ENCODE measurements around the gene RAB38. TPM values are rescaled to one million over a fixed set of nuclear protein-coding genes. Genes with fewer than 3 reads are reported as not detected.
A peak's percentile ranks its signal among the peaks of the same experiment; 100 is the strongest.

Gene RAB38
- polyA plus RNA-seq (2012; ENCODE audit: missing spikeins), result 2.2 TPM

DNA sequence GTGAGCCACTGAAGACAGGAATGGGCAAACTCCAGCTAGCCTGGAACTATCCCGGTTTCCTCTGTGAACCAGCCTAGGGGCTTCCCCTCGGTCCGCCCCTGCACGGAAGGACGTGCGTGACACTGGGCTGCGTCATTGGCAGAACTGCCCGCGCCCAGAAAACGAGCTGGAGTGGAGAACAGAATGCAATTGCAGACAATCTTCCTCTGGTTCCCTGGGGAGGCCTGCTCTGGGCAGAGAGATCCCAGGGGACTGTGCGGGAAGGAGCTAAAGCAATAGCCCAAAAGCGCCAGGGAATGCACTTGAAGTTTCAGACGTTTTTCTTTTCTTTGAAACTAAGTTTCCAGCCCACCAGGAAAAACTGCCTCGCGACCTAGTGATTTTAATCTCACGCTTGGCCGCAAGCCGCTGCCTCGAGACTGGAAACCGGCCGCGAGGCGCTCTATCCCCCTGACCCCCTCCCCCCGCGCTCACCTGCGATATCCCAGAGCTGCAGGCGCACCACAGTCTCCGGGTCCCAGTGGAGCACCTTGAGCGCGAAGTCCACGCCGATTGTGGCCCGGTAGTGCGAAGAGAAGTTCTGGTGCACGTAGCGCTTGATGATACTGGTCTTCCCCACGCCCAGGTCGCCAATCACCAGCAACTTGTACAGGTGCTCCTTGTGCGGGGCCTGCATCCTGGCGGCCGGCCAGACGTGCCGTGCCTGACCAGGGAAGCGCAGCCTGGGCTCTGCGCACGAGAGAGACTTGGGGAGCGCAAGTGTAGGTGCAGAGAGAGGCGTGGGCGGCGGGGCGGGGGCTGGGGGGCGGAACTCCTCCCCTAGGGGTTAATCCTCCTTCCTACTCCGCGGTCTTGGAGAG is at the start of gene RAB38:
TSS of gene RAB38 (minus strand) at position 735 of the 860 bp plus-strand sequence. CDS start at position 676, 59 bp downstream.
- FAIRE-seq (peak; percentile 27), DNase-seq (ENCODE audit: insufficient read length) (no peak)
- TF ChIP-seq POLR2AphosphoS5 (IDR thresholded peaks at IDR 0.05; ENCODE audit: low read depth, low read length) (no peak), TAF1 (IDR thresholded peaks at IDR 0.05; ENCODE audit: borderline replicate concordance, low read depth, low read length) (no peak), POLR2A (IDR thresholded peaks at IDR 0.05; ENCODE audit: low read depth, low read length) (no peak)

DNA sequence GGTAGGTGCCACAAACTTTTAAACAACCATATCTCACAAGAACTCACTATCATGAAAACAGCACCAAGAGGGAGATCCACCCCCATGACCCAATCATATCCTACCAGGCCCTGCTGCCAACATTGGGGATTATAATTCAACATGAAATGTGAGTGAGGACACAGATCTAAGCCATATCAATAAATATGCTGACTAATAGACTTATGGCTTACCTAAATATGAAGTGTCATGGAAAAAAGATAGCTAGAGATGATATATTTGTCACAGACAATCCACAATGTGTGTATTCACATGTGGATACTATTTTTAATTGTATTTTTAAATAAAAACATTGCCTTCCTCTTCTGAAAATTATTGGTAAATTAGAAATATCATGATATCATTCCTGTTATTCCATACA is 38.2 kb upstream of the RAB38 start:
- no peak for FAIRE-seq

DNA sequence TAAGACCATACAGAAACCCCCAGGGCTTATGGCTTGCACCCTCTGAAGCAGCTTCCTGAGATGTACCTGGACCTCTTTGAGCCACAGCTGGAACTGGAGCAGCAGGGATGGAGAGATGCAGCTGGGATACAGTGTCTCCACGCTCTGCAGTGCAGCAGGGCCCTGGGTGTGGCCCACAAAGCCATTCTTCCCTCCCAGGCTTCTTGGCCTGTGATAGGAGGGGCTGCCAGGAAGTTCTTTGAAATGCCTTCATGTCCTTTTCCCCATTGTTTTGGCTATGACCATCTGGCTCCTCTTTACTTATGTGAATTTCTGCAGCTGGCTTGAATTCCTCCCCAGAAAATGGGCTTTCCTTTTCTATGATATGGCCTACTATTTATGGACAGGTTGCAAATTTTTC is 37.1 kb upstream of the RAB38 start:
- DNase-seq (ENCODE audit: insufficient read length) (no peak), FAIRE-seq (no peak)
- TF ChIP-seq TAF1 (IDR thresholded peaks at IDR 0.05; ENCODE audit: borderline replicate concordance, low read depth, low read length) (no peak), POLR2AphosphoS5 (IDR thresholded peaks at IDR 0.05; ENCODE audit: low read depth, low read length) (no peak), POLR2A (IDR thresholded peaks at IDR 0.05; ENCODE audit: low read depth, low read length) (no peak)

More for the DNA sequence above, 38.2 kb upstream of the RAB38 start:
- TF ChIP-seq POLR2A (IDR thresholded peaks at IDR 0.05; ENCODE audit: low read depth, low read length), result no peak
- no peak for DNase-seq (ENCODE audit: insufficient read length)

DNA sequence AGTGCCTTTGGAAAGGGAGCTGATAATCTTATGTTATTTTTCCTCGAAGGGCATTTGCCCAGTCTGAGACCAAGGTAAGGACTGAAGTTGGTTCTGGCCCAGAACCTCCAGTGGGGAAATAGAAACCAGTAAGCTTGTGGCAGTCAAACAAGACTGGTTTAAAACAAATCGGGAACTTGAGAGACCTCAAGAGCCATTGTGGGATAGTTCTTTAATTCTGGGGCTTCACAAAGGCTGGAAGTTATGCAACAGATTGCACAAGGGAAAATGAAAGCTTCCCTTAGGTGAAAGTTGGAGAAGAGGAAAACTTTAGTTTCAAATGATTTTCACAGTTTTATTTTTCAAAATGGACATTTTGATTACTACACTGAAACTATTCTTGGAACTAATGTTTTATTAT is 33.5 kb upstream of the RAB38 start:
- no peak for DNase-seq (ENCODE audit: insufficient read length)
- FAIRE-seq, result no peak
- TF ChIP-seq POLR2AphosphoS5 (IDR thresholded peaks at IDR 0.05; ENCODE audit: low read depth, low read length) (no peak), TAF1 (IDR thresholded peaks at IDR 0.05; ENCODE audit: borderline replicate concordance, low read depth, low read length) (no peak), POLR2A (IDR thresholded peaks at IDR 0.05; ENCODE audit: low read depth, low read length) (no peak)

DNA sequence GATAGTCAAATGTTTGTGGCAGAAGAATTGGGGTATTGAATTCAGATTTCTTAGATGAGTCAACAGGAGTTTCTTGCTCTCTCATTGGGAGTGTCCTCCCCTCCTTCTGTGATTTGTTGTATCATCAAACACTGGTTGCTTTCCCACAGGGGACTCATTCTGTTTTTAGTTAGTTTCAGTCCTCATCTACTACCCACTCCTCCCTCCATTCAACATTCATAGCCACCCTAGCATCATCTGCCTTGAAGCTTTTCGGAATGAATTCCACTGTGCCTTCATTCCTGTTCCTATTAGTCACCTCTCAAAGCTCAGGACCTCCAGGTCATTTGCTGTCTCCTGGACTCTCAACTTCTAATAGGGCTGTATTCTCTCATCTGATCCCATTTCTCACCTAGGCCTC is 31.5 kb upstream of the RAB38 start:
- FAIRE-seq, result peak; percentile 87
- TF ChIP-seq TAF1 (IDR thresholded peaks at IDR 0.05; ENCODE audit: borderline replicate concordance, low read depth, low read length), result no peak
- TF ChIP-seq POLR2AphosphoS5 (IDR thresholded peaks at IDR 0.05; ENCODE audit: low read depth, low read length), result no peak
- no peak for TF ChIP-seq POLR2A (IDR thresholded peaks at IDR 0.05; ENCODE audit: low read depth, low read length)

DNA sequence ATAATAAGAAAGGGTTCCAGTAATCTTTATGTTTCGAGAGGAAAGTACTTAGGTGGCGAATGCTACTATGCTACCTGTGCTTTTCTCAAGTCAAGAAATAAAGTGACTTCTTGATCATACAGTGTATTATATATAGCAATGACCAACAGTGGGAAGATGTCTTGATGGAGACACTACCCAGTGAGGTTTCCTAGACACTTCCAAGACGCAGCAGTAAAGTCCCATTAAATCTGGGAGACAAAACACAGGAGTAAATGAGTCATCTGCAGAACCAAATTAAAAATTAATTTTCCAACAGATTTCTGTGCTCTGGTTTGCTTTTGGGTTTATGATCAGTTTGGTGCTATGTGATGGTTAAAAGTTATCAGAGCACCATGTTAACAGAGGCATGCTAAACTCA is 29.1 kb upstream of the RAB38 start:
- TF ChIP-seq POLR2A (IDR thresholded peaks at IDR 0.05; ENCODE audit: low read depth, low read length) (no peak), TAF1 (IDR thresholded peaks at IDR 0.05; ENCODE audit: borderline replicate concordance, low read depth, low read length) (no peak), POLR2AphosphoS5 (IDR thresholded peaks at IDR 0.05; ENCODE audit: low read depth, low read length) (no peak)
- FAIRE-seq, result peak; percentile 42

More for the DNA sequence above, 31.5 kb upstream of the RAB38 start:
- DNase-seq (ENCODE audit: insufficient read length), result no peak

DNA sequence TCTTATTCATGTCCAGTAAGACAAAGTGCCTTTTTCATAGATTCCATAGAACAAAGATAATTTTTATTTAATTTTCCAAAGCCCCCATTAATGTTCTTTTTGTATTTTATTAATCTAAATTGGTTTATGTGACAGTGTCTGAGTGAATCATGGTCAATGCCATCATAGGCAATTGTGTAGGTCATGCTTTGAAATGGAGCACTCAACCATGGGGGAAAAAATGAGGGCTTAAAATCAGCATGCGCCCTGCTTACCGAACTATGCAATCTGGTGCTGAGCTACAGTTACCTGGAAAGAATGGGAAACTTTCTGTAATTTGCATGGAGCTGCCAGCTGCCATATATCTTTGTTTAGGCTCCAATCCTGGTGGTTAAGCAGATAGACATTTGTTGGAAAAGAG is 28.4 kb upstream of the RAB38 start:
- no peak for FAIRE-seq
- no peak for DNase-seq (ENCODE audit: insufficient read length)
- TF ChIP-seq POLR2A (IDR thresholded peaks at IDR 0.05; ENCODE audit: low read depth, low read length) (no peak), POLR2AphosphoS5 (IDR thresholded peaks at IDR 0.05; ENCODE audit: low read depth, low read length) (no peak), TAF1 (IDR thresholded peaks at IDR 0.05; ENCODE audit: borderline replicate concordance, low read depth, low read length) (no peak)

More for the DNA sequence above, 29.1 kb upstream of the RAB38 start:
- no peak for DNase-seq (ENCODE audit: insufficient read length)

DNA sequence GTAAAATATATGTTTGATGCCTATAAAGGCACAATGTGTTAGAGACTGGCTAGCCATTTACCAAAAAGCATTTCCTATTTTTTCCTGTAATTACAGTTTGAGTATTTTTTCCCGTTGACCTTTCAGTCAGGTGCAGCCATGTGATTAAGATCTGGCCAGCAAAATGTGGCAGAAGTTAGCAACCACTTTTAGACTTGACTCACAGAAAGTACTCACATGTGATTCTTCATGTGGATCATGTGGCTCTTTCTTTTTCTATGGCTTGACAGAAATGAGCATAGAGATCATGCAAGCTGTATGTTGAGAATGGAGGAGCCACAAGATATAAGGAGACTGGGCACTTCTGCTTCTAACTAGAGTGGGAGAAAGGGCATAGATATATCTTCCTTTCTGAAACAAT is 27.3 kb upstream of the RAB38 start:
- no peak for TF ChIP-seq POLR2A (IDR thresholded peaks at IDR 0.05; ENCODE audit: low read depth, low read length)
- no peak for TF ChIP-seq TAF1 (IDR thresholded peaks at IDR 0.05; ENCODE audit: borderline replicate concordance, low read depth, low read length)
- no peak for TF ChIP-seq POLR2AphosphoS5 (IDR thresholded peaks at IDR 0.05; ENCODE audit: low read depth, low read length)
- DNase-seq (ENCODE audit: insufficient read length) (no peak), FAIRE-seq (peak; percentile 69)

DNA sequence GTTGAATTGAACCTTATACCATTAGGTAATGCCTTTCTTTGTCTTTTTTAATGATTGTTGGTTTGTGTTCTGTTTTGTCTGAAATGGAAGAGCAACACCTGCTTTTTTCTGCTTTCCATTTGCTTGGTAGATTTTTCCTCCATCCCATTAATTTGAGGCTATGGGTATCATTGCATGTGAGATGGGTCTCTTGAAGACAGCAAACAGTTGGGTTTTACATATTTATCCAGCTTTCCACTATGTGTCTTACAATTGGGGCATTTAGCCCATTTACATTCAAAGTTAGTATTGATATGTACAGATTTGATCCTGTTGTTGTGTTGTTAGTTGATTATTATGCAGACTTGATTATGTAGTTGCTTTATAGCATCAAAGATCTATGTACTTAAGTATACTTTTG is 21.1 kb upstream of the RAB38 start:
- TF ChIP-seq POLR2AphosphoS5 (IDR thresholded peaks at IDR 0.05; ENCODE audit: low read depth, low read length), result no peak
- TF ChIP-seq POLR2A (IDR thresholded peaks at IDR 0.05; ENCODE audit: low read depth, low read length), result no peak
- no peak for TF ChIP-seq TAF1 (IDR thresholded peaks at IDR 0.05; ENCODE audit: borderline replicate concordance, low read depth, low read length)
- FAIRE-seq (no peak), DNase-seq (ENCODE audit: insufficient read length) (no peak)

DNA sequence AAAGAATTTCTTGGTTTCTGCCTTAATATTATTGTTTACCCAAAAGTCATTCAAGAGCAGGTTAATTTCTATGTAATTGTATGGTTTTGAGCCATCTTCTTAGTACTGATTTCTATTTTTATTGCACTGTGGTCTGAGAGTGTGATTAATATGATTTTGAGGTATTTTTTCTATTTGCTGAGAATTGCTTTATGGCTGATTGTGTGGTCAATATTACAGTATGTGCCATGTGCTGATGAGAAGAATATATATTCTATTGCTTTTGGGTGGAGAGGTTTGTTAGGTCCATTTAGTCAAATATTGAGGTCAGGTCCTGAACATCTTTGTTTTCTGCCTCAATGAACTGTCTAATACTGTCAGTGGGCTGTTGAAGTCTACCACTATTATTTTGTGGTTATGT is 20.7 kb upstream of the RAB38 start:
- DNase-seq (ENCODE audit: insufficient read length) (no peak), FAIRE-seq (peak; percentile 71)
- TF ChIP-seq POLR2A (IDR thresholded peaks at IDR 0.05; ENCODE audit: low read depth, low read length), result no peak
- TF ChIP-seq TAF1 (IDR thresholded peaks at IDR 0.05; ENCODE audit: borderline replicate concordance, low read depth, low read length), result no peak
- TF ChIP-seq POLR2AphosphoS5 (IDR thresholded peaks at IDR 0.05; ENCODE audit: low read depth, low read length), result no peak

DNA sequence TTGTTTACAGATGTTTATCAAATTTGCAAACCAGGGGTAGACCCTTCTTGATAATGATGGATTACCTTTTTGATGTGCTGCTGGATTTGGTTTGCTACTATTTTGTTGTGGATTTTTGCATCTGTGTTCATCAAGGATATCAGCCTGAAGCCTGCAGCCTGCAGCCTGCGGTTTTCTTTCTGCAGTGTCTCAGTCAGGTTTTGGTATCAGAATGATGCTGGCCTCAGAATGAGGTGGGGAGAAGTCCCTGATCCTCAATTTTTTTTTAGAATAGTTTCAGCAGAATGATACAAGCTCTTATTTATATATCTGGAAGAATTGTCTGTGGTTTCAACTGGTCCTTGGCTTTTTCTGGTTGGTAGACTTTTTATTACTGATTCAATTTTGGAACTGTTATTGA is 19.7 kb upstream of the RAB38 start:
- no peak for DNase-seq (ENCODE audit: insufficient read length)
- peak; percentile 93 for FAIRE-seq
- TF ChIP-seq TAF1 (IDR thresholded peaks at IDR 0.05; ENCODE audit: borderline replicate concordance, low read depth, low read length) (no peak), POLR2A (IDR thresholded peaks at IDR 0.05; ENCODE audit: low read depth, low read length) (no peak), POLR2AphosphoS5 (IDR thresholded peaks at IDR 0.05; ENCODE audit: low read depth, low read length) (no peak)

DNA sequence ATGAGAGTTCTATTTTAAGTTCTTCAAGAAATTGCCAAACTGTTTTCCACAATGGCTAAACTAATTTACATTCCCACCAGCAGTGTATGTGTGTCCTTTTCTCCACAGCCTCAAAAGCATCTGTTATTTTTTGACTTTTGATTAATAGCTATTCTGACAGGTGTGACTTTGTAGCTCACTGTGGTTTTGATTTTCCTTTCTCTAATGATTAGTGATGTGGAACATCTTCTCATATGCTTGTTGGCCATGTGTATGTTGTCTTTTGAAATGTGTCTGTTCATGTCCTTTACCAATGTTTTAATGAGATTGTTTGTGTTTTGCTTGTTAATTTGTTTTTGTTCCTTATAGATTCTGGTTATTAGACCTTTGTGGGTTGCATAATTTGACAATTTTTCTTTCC is 18.0 kb upstream of the RAB38 start:
- DNase-seq (ENCODE audit: insufficient read length) (no peak), FAIRE-seq (peak; percentile 79)

More for the DNA sequence above, 18.0 kb upstream of the RAB38 start:
- no peak for TF ChIP-seq TAF1 (IDR thresholded peaks at IDR 0.05; ENCODE audit: borderline replicate concordance, low read depth, low read length)
- no peak for TF ChIP-seq POLR2A (IDR thresholded peaks at IDR 0.05; ENCODE audit: low read depth, low read length)
- no peak for TF ChIP-seq POLR2AphosphoS5 (IDR thresholded peaks at IDR 0.05; ENCODE audit: low read depth, low read length)
